ENCODE measurements around the gene NATD1.

Gene NATD1

DNA sequence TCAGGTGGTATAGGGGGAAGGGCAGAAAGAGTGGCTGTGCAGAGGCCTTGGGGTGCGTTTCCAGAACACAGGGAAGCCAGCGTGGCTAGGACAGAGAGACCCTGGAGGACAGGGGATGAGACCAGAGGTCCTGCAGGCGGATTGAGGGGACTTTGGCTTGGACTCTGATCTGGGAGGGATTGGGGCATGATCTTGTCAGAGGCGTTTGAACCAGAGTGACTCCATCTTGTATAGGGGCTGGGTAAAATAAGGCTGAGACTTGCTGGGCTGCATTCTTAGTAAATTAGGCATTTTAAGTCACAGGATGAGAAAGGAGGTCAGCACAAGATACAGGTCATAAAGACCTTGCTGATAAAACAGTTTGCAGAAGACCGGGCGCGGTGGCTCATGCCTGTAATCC lies 5.4 kb upstream of the NATD1 start:
- Histone ChIP-seq H3K27ac (no peak overlapping the region), H3K27me3 (peaks cover 0 to 15% (median 5%) of the 10 kb centered on the region in 11 experiments; a peak in 10 of 22 replicates), H3K4me2 (no peak overlapping the region), H3K9me3 (replicated peaks in 1 of 11) (no peaks in the 10 kb centered on the region), H3K4me1 (peaks cover 5 to 14% (median 8%) of the 10 kb centered on the region in 10 experiments), H3K9ac (no peak overlapping the region), H3K4me3 (no peak overlapping the region), H4K20me1 (no peaks in the 10 kb centered on the region), H3K36me3 (no peaks in the 10 kb centered on the region)
- no peak for TF ChIP-seq Cebpa-rat (IDR thresholded peaks at IDR 0.05)

DNA sequence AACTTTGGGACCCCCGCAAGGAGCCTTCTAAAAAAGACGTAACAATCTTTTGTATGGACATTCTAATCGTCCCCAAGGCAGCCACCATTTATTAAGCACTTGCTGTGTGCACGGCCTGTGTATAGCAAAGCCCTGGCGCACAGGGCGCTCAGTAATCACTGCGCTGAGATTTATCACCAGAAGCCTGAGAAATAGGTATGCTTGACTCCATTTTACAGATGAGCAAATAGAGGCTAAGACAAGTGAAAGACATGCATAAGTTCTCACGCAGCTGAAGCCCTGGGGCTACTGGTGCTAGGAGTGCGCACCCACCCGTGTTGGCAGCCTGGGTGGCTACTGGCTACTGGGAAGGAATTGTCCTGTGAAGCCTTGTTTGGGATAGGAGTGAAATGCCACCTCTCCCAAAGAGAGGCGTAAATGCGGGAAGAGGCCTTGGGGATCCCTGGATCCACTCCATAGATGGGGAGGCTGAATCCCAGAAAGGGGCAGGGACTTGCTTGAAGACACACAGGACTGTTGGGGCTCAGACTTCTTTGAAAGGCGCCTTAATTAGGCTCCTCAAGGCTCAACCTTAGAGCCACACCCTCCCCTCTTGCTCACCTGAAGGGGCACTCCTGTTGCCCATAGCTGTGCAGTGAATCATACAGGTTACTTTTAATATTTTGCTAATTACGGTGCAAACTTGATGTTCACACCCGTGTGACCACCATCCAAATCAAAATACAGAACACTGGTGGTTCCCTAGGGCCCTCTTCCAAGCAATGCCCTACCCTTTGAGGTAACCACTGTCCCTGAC lies 634 bp upstream of the NATD1 start:
- Histone ChIP-seq H3K4me1 (peaks cover 11 to 31% (median 23%) of the 10 kb centered on the region in 10 experiments), H3K27ac (peak overlapping the region in 5 of 11 experiments; percentile 29 to 71 (median 62); a peak in 8 of 22 replicates), H3K4me2 (peak overlapping the region; percentile 87 to 100 (median 95)), H3K27me3 (peaks cover 6 to 33% (median 21%) of the 10 kb centered on the region in 11 experiments; a peak in 21 of 22 replicates), H3K4me3 (peak overlapping the region; percentile 73 to 89 (median 78)), H3K36me3 (no peaks in the 10 kb centered on the region), H4K20me1 (peaks cover 0 to 37% (median 10%) of the 10 kb centered on the region in 11 experiments; a peak in 11 of 22 replicates), H3K9me3 (replicated peaks in 1 of 11) (no peaks in the 10 kb centered on the region), H3K9ac (peak overlapping the region; percentile 62 to 83 (median 78); a peak in 20 of 22 replicates)
- no peak for TF ChIP-seq Cebpa-rat (IDR thresholded peaks at IDR 0.05)

- peak overlapping the region in 6 of 11 experiments; percentile 19 to 71 (median 57); a peak in 7 of 22 replicates for H3K27ac ChIP-seq
- peak overlapping the region; percentile 87 to 100 (median 93) for H3K4me2 ChIP-seq
- H3K9ac ChIP-seq = peak overlapping the region; percentile 62 to 83 (median 78); a peak in 21 of 22 replicates
- no peak for TF ChIP-seq Cebpa-rat (IDR thresholded peaks at IDR 0.05)
- peaks cover 0 to 39% (median 10%) of the 10 kb centered on the region in 11 experiments; a peak in 11 of 22 replicates for H4K20me1 ChIP-seq
- H3K4me1 ChIP-seq = peaks cover 11 to 31% (median 23%) of the 10 kb centered on the region in 10 experiments
- no peaks in the 10 kb centered on the region for H3K9me3 ChIP-seq (replicated peaks in 1 of 11)
- peaks cover 6 to 33% (median 21%) of the 10 kb centered on the region in 11 experiments; a peak in 21 of 22 replicates for H3K27me3 ChIP-seq
- H3K36me3 ChIP-seq = no peaks in the 10 kb centered on the region; a peak in 1 of 22 replicates
- H3K4me3 ChIP-seq = peak overlapping the region; percentile 73 to 89 (median 78)
Measured at GRCh38 chr17:21252289-21252795, 868 bp downstream of the NATD1 start.

GRCh38 chr17:21251337-21252010 lies 1.7 kb downstream of the NATD1 start:
- Histone ChIP-seq H3K27ac (no peak overlapping the region), H3K4me3 (no peak overlapping the region), H3K4me2 (peak overlapping the region in 4 of 11 experiments; percentile 35 to 97 (median 88); a peak in 4 of 22 replicates)

DNA sequence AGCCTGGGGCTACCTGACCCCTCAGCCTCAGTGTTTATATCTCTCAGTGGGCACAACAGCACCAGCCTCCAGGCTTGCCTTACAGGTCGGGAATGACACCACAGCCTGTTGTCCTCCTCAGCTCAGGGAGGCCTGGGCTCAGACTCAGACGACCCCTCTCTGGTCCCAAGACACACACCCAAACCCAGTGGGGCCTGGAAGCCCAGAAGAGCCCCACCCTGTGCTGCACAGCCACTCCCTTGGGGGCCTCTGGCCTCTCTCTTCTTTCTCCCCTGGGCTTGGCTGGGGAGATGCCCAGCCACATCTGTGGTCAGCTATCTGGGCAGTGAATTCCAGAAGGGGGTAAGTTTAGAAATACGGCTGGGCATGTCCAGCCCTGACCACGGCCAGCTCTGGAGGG lies 2.4 kb downstream of the NATD1 start:
- TF ChIP-seq Cebpa-rat (IDR thresholded peaks at IDR 0.05) = no peak
- H3K36me3 ChIP-seq = no peaks in the 10 kb centered on the region; a peak in 1 of 22 replicates
- H3K9ac ChIP-seq = peak overlapping the region in 1 of 11 experiments; percentile 14; a peak in 1 of 22 replicates
- no peak overlapping the region for H3K27ac ChIP-seq
- no peak overlapping the region for H3K4me3 ChIP-seq
- H3K9me3 ChIP-seq (replicated peaks in 1 of 11) = no peaks in the 10 kb centered on the region
- peak overlapping the region in 4 of 11 experiments; percentile 1 to 35 (median 15); a peak in 2 of 22 replicates for H3K4me2 ChIP-seq
- peaks cover 11 to 33% (median 24%) of the 10 kb centered on the region in 10 experiments for H3K4me1 ChIP-seq
- H4K20me1 ChIP-seq = peaks cover 0 to 44% (median 11%) of the 10 kb centered on the region in 11 experiments; a peak in 11 of 22 replicates
- H3K27me3 ChIP-seq = peaks cover 6 to 33% (median 21%) of the 10 kb centered on the region in 11 experiments; a peak in 21 of 22 replicates

More at GRCh38 chr17:21251337-21252010, 1.7 kb downstream of the NATD1 start:
- H3K9ac ChIP-seq = no peak overlapping the region
- peaks cover 0 to 44% (median 11%) of the 10 kb centered on the region in 11 experiments; a peak in 11 of 22 replicates for H4K20me1 ChIP-seq
- peaks cover 11 to 31% (median 23%) of the 10 kb centered on the region in 10 experiments for H3K4me1 ChIP-seq
- no peaks in the 10 kb centered on the region; a peak in 1 of 22 replicates for H3K36me3 ChIP-seq
- TF ChIP-seq Cebpa-rat (IDR thresholded peaks at IDR 0.05) = no peak
- H3K9me3 ChIP-seq (replicated peaks in 1 of 11) = no peaks in the 10 kb centered on the region
- peaks cover 6 to 33% (median 21%) of the 10 kb centered on the region in 11 experiments; a peak in 21 of 22 replicates for H3K27me3 ChIP-seq

- no peak overlapping the region for H3K4me3 ChIP-seq
- TF ChIP-seq Cebpa-rat (IDR thresholded peaks at IDR 0.05) = no peak
- no peak overlapping the region for H3K9ac ChIP-seq
- H3K4me1 ChIP-seq = peaks cover 11 to 40% (median 31%) of the 10 kb centered on the region in 10 experiments
- no peaks in the 10 kb centered on the region; a peak in 1 of 22 replicates for H3K36me3 ChIP-seq
- peaks cover 6 to 33% (median 21%) of the 10 kb centered on the region in 11 experiments; a peak in 21 of 22 replicates for H3K27me3 ChIP-seq
- H3K4me2 ChIP-seq = peak overlapping the region in 7 of 11 experiments; percentile 1 to 35 (median 24); a peak in 7 of 22 replicates
- no peaks in the 10 kb centered on the region for H3K9me3 ChIP-seq (replicated peaks in 1 of 11)
- H4K20me1 ChIP-seq = peaks cover 0 to 46% (median 11%) of the 10 kb centered on the region in 11 experiments; a peak in 11 of 22 replicates
- no peak overlapping the region for H3K27ac ChIP-seq
Measured at GRCh38 chr17:21249920-21250703, 3.1 kb downstream of the NATD1 start.

GRCh38 chr17:21249086-21249795 lies 4.0 kb downstream of the NATD1 start:
- peaks cover 0 to 55% (median 11%) of the 10 kb centered on the region in 11 experiments; a peak in 11 of 22 replicates for H4K20me1 ChIP-seq
- peaks cover 11 to 47% (median 33%) of the 10 kb centered on the region in 10 experiments for H3K4me1 ChIP-seq
- H3K27ac ChIP-seq = no peak overlapping the region
- H3K4me2 ChIP-seq = no peak overlapping the region; a peak in 1 of 22 replicates
- no peaks in the 10 kb centered on the region for H3K9me3 ChIP-seq (replicated peaks in 1 of 11)
- peaks cover 6 to 27% (median 21%) of the 10 kb centered on the region in 11 experiments; a peak in 21 of 22 replicates for H3K27me3 ChIP-seq
- H3K36me3 ChIP-seq = no peaks in the 10 kb centered on the region; a peak in 1 of 22 replicates
- no peak for TF ChIP-seq Cebpa-rat (IDR thresholded peaks at IDR 0.05)
- H3K4me3 ChIP-seq = no peak overlapping the region
- H3K9ac ChIP-seq = no peak overlapping the region; a peak in 1 of 22 replicates

All from BLaER1 treated with 17β-estradiol and CSF1 and Interleukin-3, amounts not matched to agents 10 nM and 100 nM (cell line).